GM19372 (cell line): ENCODE results near the gene CAPG.
"Not testable (repeated sequence)": the region's sequence is repeated elsewhere in the genome, so short reads cannot be mapped to it uniquely, and the experiment has no call there.

Experiments used
- ATAC-seq: cut with Tn5 transposase; IDR thresholded peaks from one replicate; pipeline ENCODE4 v1.9.1; 2021; ENCODE audit warnings: mild to moderate bottlenecking, low read depth, moderate library complexity; ENCODE audit not compliant: unreplicated experiment

CAPG gene

DNA sequence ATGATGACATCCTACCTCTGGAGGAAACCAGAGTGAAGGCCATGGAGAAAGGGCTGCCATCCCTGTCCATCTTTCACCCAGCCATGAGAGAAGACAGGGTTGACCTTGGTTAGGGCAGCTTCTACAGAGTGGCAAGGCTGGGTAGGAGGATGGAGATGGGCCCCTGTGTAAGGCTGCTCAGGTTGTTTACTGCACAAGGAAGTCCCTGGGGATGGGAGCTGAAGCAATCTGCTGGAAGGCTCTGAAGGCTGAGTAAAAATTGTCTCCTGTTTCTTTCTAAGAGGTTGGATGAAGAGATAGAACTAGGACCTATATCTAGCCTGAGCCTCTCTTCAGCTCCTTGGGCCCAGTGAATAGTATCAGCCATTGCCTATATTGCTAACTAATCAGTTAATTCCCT, 41.2 kb downstream of the CAPG start:
- no peak for ATAC-seq

DNA sequence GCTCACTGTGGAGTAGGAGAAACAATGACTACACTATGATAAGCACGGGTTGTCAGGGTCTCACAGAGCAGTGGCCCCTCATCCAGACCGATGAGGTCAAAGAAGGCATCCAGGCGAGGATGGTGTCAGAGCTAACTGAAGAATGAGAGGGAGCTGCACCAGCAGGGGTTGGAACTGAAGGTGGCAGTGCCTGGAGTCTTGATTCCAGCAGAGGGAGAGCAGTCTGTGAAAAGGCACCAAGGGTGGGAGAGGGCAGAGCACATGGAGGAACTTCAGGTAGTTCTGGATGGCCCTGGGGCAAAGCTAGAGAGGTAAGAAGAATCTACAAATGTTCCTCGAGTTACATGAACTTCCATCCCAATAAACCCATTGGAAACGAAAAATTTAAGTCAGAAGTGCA, 43.0 kb downstream of the CAPG start:
- ATAC-seq = no peak

DNA sequence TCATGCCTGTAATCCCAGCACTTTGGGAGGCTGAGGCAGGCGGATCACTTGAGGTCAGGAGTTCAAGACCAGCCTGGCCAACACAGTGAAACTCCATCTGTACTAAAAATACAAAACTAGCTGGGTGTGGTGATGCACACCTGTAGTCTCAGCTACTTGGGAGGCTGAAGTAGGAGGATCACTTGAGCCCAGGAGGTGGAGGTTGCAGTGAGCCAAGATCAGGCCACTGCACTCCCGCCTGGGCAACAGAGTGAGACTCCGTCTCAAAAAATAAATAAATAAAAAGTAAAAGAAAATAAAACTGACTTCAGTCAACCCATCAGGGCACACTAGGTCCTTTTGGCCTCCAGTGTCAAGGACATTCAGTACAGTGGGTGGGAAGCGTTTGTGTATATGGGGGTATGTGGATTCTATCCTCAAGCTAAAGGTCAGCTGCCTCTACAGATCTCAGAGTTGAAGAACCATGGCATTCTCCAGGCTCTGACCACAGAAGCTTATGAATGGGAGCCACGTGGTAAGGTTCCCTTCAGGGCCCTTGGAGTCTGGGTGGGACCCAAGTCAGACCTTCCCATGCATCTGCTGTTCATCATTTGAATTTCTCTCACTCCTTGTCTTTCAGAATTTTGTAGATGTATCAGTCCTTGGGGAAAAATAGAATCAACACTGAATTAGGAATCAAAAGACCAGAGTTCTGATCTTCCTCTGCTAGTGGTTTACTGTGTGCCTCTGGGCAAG, 47.3 kb downstream of the CAPG start:
- not testable (repeated sequence) for ATAC-seq

DNA sequence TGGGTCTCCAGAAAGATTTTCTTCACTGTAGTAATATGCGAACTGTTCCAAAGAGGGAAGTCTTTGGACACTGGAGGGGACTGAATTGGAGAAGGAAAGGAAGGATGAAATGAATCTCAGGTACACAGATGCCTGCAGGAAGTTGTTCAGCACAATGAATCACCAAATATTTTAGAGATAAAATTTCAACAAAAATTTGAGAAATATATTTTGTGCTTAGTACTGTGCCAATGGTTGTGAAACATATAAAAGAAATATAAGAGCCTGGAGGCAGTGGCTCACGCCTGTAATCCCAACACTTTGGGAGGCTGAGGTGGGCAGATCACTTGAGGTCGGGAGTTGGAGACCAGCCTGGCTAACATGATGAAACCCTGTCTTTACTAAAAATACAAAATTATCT, 52.4 kb downstream of the CAPG start:
- ATAC-seq = no peak

DNA sequence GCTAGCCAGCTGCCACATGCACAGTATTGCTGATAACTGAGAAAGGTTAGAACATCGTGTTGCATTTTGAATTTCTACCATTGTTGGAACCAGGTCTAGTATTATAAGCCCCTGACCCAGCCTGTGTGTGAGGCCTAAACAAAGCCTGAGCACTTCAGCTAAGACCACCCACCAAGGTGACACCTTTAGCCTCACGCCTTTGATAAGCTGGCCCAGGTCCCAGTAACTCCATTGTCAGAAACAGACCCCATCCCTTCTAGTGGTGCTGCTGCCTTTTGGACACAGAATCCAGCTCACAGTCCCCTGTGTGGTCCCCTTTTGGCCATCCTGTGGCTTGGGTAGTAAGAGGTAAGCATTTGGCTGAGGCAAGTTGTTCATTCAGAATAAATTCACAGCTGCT, 54.0 kb downstream of the CAPG start:
- ATAC-seq = no peak

DNA sequence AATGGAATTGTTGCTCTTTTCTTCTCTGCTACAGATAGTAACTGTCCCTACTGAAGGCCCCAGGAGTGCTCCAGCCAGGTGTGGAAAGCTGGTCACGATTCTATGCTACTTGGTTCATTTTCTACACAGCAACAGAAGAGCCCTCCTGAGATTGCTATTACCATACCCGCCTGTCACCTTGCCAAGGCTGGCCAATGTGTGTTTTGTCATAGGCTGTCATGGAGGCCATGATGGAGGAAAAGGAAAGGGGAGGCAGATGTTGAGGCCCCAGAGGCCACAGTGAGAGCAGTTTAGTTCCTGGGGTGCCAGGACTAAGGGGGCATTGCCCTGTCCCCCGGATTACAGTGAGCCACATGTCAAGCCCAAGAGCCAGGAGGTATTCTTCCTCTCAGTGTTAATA, 54.6 kb downstream of the CAPG start:
- no peak for ATAC-seq

DNA sequence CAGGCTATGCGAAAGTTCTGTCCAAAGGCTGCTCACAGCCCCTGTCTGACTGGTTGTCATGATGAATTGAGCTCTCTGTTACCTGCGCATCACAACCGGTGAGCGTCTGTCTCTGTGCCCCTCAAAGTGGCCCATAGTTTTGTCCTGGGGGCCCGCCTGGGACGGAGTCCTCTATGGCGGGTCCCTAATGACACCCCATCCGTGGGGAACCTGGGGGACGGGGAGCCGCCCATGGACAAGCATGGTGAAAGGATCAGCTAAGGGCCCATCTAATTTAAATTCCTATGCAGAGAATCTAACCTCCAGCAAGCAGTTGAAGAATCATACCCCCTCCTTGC, 55.1 kb downstream of the CAPG start:
- ATAC-seq = no peak

DNA sequence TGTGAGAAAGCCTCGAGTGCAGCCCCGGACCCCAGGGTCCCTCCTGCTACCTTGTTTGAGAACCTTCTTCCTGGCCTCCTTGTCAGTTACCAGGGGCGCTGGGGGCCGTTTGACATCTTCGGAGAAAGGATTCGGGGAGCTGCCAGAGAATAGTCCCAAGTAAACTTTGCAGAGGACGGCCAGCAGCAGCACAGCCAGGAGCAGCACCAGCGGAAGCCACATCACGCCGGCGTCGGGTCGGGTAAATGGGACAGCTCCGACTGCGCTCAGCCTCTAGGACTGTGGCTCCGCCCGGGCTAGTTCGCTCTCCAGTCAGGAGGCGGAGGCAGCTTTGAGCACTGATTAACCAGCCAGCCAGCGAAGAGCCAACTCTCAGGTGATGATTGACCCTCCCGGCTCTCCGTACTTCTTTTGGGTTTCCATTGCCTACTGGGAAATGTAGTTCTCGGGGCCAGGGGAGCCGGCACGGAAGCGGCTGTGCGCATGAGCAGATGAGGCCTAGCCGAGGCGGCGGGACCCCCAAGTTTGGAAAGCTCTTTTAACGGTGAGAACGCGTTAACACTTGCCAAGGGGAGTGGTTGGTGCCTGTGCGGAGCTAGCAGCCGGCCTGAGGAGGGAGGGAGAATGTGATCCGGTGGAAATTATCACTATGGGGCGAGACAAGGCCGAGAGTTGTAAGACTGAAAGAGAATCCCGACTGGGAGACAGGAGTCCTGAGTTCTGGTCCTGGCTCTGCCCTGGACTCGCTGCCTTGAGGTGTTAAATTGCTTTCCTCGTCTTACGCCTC, 55.7 kb downstream of the CAPG start, which contains the start of the genes ELMOD3 and RETSAT:
ELMOD3 (plus strand) TSS at position 484 of the 787 bp plus-strand sequence. CDS start 2,430 bp downstream, outside the sequence.
RETSAT (minus strand) TSS at position 243 of the 787 bp plus-strand sequence; CDS start at position 222, 21 bp downstream.
- peak; percentile 97 for ATAC-seq

DNA sequence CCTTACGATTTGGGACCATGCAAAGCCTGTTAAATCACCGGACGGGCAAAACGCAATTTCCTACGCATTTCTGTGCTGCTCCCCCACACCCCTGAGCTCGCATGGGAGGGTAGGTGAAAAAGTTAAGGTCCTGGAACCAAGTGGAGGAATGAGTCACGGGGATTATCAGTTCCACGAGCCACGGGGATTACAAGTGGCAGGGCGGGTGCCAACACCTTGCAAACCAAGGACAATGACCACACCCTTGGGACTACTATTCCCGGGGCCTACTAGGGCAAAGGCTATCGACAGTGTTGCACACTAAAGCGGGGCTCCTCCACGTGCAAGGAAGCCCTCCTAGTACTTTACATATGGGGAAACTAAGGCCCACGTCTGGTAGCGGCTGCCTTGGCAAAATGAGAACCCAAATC, 56.3 kb downstream of the CAPG start:
- peak; percentile 6 for ATAC-seq

DNA sequence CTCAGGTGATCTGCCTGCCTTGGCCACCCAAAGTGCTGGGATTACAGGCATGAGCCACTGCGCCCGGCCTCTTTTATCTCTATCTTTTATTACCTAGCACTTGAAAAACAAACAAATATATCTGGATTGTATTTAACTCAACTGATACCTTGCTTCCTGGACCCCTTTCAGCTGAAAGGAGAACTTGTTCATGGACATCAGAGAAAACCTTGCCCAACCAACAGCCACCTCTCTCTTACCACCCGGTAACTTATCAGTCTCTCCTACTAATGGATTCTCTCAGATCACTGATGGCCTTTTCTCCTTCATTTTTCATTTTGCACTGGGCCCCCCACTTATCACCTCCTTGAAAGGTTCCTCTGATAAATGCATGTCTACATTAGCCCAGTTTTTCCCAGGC, 62.6 kb downstream of the CAPG start:
- no peak for ATAC-seq
